CD14-positive monocyte (primary cell): ENCODE data around the gene NDUFA13. TPM values are rescaled to one million over a fixed set of nuclear protein-coding genes. Genes with fewer than 3 reads are reported as not detected.

Experiments used
- DNase-seq, 3 donors: peaks; one replicate each; pipeline ENCODE4 v3.0.0-alpha.2; 2011 to 2022
- H2AFZ ChIP-seq: 2 replicates; pipeline ENCODE4 v1.6.0; 2012; ENCODE audit warnings: mild to moderate bottlenecking, low read depth, low read length, inconsistent platforms; ENCODE audit not compliant: insufficient read depth, poor library complexity, severe bottlenecking
- H3K27ac ChIP-seq, 2 donors: 1 replicate in 1 of 2; 2 replicates in 1 of 2; pipeline ENCODE4 v1.5.1; 2012 to 2013; ENCODE audit warnings: low read length in 2 of 2, control low read depth in 1 of 2, inconsistent platforms in 1 of 2, low read depth in 1 of 2, mild to moderate bottlenecking in 1 of 2
- H3K27me3 ChIP-seq, 2 donors: one replicate each; pipeline versions ENCODE4 v1.6.0 to v1.6.1; 2011 to 2013; ENCODE audit warnings: low read length in 2 of 2; ENCODE audit not compliant: control insufficient read depth in 2 of 2, insufficient read depth in 2 of 2
- H3K36me3 ChIP-seq, 2 donors: replicated peaks in 1 of 2; 1 replicate in 1 of 2; 2 replicates in 1 of 2; pipeline versions ENCODE4 v1.5.1 to v1.6.1; 2012 to 2013; ENCODE audit warnings: low read length in 2 of 2, control low read depth in 1 of 2, inconsistent platforms in 1 of 2, mild to moderate bottlenecking in 1 of 2; ENCODE audit not compliant: insufficient read depth in 2 of 2, control insufficient read depth in 1 of 2
- H3K4me1 ChIP-seq, 2 donors: 1 replicate in 1 of 2; 2 replicates in 1 of 2; pipeline versions ENCODE4 v1.5.1 to v1.6.1; 2012 to 2013; ENCODE audit warnings: low read length in 2 of 2, control low read depth in 1 of 2, inconsistent platforms in 1 of 2, mild to moderate bottlenecking in 1 of 2, moderate library complexity in 1 of 2; ENCODE audit not compliant: insufficient read depth in 2 of 2, control insufficient read depth in 1 of 2
- H3K4me2 ChIP-seq: replicated peaks from 2 replicates; pipeline ENCODE3; 2012; ENCODE audit warnings: low read length, moderate library complexity, mild to moderate bottlenecking; ENCODE audit not compliant: poor library complexity, severe bottlenecking; ENCODE audit errors: extremely low read depth
- H3K4me3 ChIP-seq, 3 experiments: fragments of 200-600 bp in 1 of 3; sonication (generic) in 1 of 3; replicated peaks in 1 of 3; 1 replicate in 2 of 3; 2 replicates in 1 of 3; pipeline ENCODE4 v1.5.1; 2011 to 2013; ENCODE audit warnings: low read length in 3 of 3, mild to moderate bottlenecking in 3 of 3, control low read depth in 2 of 3, low read depth in 2 of 3, inconsistent platforms in 1 of 3, moderate library complexity in 1 of 3
- H3K79me2 ChIP-seq: 2 replicates; pipeline ENCODE4 v1.6.0; 2012; ENCODE audit warnings: mild to moderate bottlenecking, control low read depth, inconsistent platforms, low read length, moderate library complexity; ENCODE audit not compliant: insufficient read depth
- H3K9ac ChIP-seq: 2 replicates; pipeline ENCODE4 v1.6.0; 2017; ENCODE audit warnings: low read length, mild to moderate bottlenecking; ENCODE audit not compliant: insufficient read depth, poor library complexity, severe bottlenecking
- H3K9me3 ChIP-seq, 2 donors: replicated peaks in 1 of 2; 1 replicate in 1 of 2; 2 replicates in 1 of 2; pipeline versions ENCODE4 v1.5.1 to v1.6.1; 2012 to 2013; ENCODE audit warnings: low read length in 2 of 2, control low read depth in 1 of 2; ENCODE audit not compliant: control insufficient read depth in 1 of 2, insufficient read depth in 1 of 2
- H4K20me1 ChIP-seq: 2 replicates; pipeline ENCODE4 v1.6.0; 2012; ENCODE audit warnings: mild to moderate bottlenecking, low read length, control low read depth, moderate library complexity; ENCODE audit not compliant: insufficient read depth
- H3K27ac Mint-ChIP-seq, 7 donors: one replicate each; pipeline ENCODE4 v1.8.0; 2020; ENCODE audit warnings: mild to moderate bottlenecking in 7 of 7, mixed read lengths in 7 of 7, moderate library complexity in 6 of 7, inconsistent platforms in 2 of 7
- H3K27me3 Mint-ChIP-seq, 3 donors: one replicate each; pipeline ENCODE4 v1.8.0; 2021 to 2022; ENCODE audit warnings: low read depth in 3 of 3, mild to moderate bottlenecking in 3 of 3, mixed read lengths in 3 of 3, moderate library complexity in 3 of 3, inconsistent platforms in 1 of 3
- H3K36me3 Mint-ChIP-seq, 2 donors: one replicate each; pipeline ENCODE4 v1.8.0; 2020; ENCODE audit warnings: mixed read lengths in 2 of 2, inconsistent platforms in 1 of 2, mild to moderate bottlenecking in 1 of 2
- H3K4me1 Mint-ChIP-seq: one replicate; pipeline ENCODE4 v1.8.0; 2020; ENCODE audit warnings: mild to moderate bottlenecking, mixed read lengths
- H3K4me3 Mint-ChIP-seq, 2 donors: one replicate each; pipeline ENCODE4 v1.8.0; 2020; ENCODE audit warnings: mild to moderate bottlenecking in 2 of 2, mixed read lengths in 2 of 2, moderate library complexity in 1 of 2
- H3K9me3 Mint-ChIP-seq, 7 donors: one replicate each; pipeline ENCODE4 v1.8.0; 2020 to 2022; ENCODE audit warnings: mixed read lengths in 7 of 7, mild to moderate bottlenecking in 6 of 7, moderate library complexity in 6 of 7, inconsistent platforms in 2 of 7
- WGBS: methylation state at CpG from one replicate; pipeline ENCODE4 v1.1.5; 2013; ENCODE audit warnings: missing lambda C conversion rate; ENCODE audit not compliant: insufficient coverage; 5-methylcytosine and 5-hydroxymethylcytosine counted together
- intact Hi-C, 2 donors: fragments of 100-400 bp; cut with micrococcal nuclease; formaldehyde crosslinking; loops; one replicate each; pipeline versions ENCODE4 v1.15.0 to v1.15.1; 2023
- polyA plus RNA-seq, 3 donors: library from polyadenylated mRNA; depleted of rRNA in 1 of 3; unstranded in 2 of 3; stranded (reverse) in 1 of 3; fragments of 300-500 nt in 2 of 3; fragments of >200 nt in 1 of 3; fragmentation: Illumina TruSeq in 2 of 3; gene quantifications; 1 replicate in 2 of 3; 2 replicates in 1 of 3; pipeline ENCODE4 v1.2.3, GENCODE V29; 2012 to 2021
- TF ChIP-seq, protein P1 (sequence below): fragments of 200-600 bp; IDR thresholded peaks from one replicate; pipeline ENCODE4 v1.8.0; 2022; ENCODE audit warnings: antibody characterized with exemption, mild to moderate bottlenecking

NDUFA13 gene
- polyA plus RNA-seq, 3 donors: 86.7 to 433 (median 361) TPM

DNA sequence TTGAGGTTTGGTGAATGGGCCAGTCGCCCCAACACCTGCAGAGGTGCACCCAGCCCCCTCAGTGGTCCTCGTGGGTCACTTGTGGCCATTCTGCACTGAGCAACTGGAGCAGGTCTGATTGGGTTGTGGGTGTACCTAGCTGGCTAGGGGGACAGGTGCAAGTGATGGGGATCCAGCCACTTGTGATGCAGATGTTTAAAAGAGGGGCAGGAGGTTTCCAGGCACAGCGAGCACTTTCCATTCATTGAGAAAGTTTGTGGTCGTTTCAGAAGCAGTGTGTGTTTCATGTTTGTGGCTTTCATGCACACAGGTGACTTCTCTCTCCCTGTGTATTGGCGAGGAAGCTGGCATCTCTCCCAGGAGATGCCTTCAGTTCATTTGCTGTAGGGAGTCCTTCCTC lies 35.3 kb upstream of the NDUFA13 start:
- intact Hi-C loops: no loop called here
- WGBS: 67% methylated on average over 4 of the region's 5 CpGs
- peaks cover 0 to 2% (median 1%) of the 10 kb centered on the region in 3 donors for H3K27me3 Mint-ChIP-seq
- H3K27ac Mint-ChIP-seq: peak overlapping the region in 4 of 7 donors; percentile 24 to 63 (median 52)
- H3K9me3 ChIP-seq: no peaks in the 10 kb centered on the region
- no peak for DNase-seq
- H3K4me3 Mint-ChIP-seq: no peak overlapping the region
- H3K27ac ChIP-seq: peak overlapping the region in 1 of 2 donors; percentile 32
- H3K9ac ChIP-seq: no peak overlapping the region
- no peak overlapping the region for H2AFZ ChIP-seq
- H3K9me3 Mint-ChIP-seq: no peaks in the 10 kb centered on the region
- no peak overlapping the region for H3K4me3 ChIP-seq
- TF ChIP-seq, protein P1, sequence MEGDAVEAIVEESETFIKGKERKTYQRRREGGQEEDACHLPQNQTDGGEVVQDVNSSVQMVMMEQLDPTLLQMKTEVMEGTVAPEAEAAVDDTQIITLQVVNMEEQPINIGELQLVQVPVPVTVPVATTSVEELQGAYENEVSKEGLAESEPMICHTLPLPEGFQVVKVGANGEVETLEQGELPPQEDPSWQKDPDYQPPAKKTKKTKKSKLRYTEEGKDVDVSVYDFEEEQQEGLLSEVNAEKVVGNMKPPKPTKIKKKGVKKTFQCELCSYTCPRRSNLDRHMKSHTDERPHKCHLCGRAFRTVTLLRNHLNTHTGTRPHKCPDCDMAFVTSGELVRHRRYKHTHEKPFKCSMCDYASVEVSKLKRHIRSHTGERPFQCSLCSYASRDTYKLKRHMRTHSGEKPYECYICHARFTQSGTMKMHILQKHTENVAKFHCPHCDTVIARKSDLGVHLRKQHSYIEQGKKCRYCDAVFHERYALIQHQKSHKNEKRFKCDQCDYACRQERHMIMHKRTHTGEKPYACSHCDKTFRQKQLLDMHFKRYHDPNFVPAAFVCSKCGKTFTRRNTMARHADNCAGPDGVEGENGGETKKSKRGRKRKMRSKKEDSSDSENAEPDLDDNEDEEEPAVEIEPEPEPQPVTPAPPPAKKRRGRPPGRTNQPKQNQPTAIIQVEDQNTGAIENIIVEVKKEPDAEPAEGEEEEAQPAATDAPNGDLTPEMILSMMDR: no peak
- H3K36me3 ChIP-seq: peaks cover 28 to 63% of the 10 kb centered on the region in 2 donors
- peaks cover 68% of the 10 kb centered on the region for H4K20me1 ChIP-seq
- no peak overlapping the region for H3K4me2 ChIP-seq
- H3K79me2 ChIP-seq: peaks cover 97% of the 10 kb centered on the region
- peaks cover 36 to 54% of the 10 kb centered on the region in 2 donors for H3K36me3 Mint-ChIP-seq
- H3K4me1 Mint-ChIP-seq: peaks cover 12% of the 10 kb centered on the region
- peaks cover 0 to 2% of the 10 kb centered on the region in 2 donors for H3K4me1 ChIP-seq
- no peaks in the 10 kb centered on the region for H3K27me3 ChIP-seq

DNA sequence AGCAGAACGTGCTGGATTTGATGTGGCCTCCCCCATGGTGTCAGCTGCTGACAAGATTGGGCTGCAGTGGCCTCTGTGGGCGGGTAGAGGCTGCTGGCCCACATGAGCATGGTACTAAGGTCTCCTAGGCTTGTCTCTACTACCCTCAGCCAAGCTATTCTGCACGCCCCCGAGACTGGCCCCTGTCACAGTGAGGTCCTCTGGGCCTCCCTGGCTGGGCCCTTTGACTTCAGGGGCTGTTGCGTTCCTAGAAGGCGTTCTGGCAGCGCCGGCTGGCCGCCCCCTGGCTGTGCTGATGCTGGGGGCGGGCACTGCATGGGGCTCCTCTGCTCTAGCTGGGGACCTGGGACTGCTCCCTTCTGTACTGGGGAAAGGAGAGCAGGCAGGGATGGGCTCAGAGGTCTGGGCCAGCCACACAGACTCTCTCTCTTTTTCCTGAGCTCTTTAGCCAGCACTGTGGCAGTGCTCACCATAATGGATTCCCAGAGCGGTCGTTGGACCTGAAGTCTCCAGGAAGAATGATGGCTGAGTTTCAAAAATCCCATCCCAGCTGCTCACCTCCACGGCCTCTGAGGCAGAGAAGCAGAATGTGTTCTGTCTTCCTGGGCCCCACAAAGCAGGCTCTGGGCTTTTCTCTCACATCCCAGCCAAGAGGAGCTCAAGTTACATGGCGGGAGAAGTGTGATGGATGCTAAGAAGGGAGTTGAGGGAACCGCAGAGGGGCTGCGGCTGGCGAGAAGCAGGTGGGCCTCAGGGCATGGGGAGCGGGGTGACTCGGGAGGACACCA lies 33.0 kb upstream of the NDUFA13 start:
- Histone ChIP-seq H3K9me3 (no peaks in the 10 kb centered on the region), H3K9ac (no peak overlapping the region), H3K27ac (peak overlapping the region in 1 of 2 donors; percentile 36), H4K20me1 (peaks cover 51% of the 10 kb centered on the region), H3K36me3 (peaks cover 28 to 63% of the 10 kb centered on the region in 2 donors), H3K79me2 (peaks cover 95% of the 10 kb centered on the region), H2AFZ (no peak overlapping the region), H3K4me1 (peaks cover 0 to 5% of the 10 kb centered on the region in 2 donors), H3K4me3 (no peak overlapping the region), H3K4me2 (no peak overlapping the region), H3K27me3 (no peaks in the 10 kb centered on the region)
- DNase-seq: no peak
- H3K4me3 Mint-ChIP-seq: no peak overlapping the region
- TF ChIP-seq, protein P1: no peak
- peaks cover 0 to 4% (median 1%) of the 10 kb centered on the region in 3 donors for H3K27me3 Mint-ChIP-seq
- H3K36me3 Mint-ChIP-seq: peaks cover 29 to 58% of the 10 kb centered on the region in 2 donors
- H3K4me1 Mint-ChIP-seq: peaks cover 12% of the 10 kb centered on the region
- peak overlapping the region in 5 of 7 donors; percentile 42 to 70 (median 54) for H3K27ac Mint-ChIP-seq
- 96% methylated on average over 16 of the region's 19 CpGs for WGBS
- intact Hi-C loops: no loop called here
- no peaks in the 10 kb centered on the region for H3K9me3 Mint-ChIP-seq
